A549 treated with AZD9567 at 1 μM for 4 hours (cell line): ENCODE data around the gene LIMCH1. TPM values are rescaled to one million over a fixed set of nuclear protein-coding genes. Genes with fewer than 3 reads are reported as not detected.

Source experiments
- total RNA-seq: library from RNA; stranded (reverse); fragments of 200-300 nt; extraction: Qiagen RNA extraction; gene quantifications from 5 replicates; pipeline ENCODE4 v1.2.3, GENCODE V29; 2022; ENCODE audit not compliant: insufficient read depth

LIMCH1 gene
- total RNA-seq, result 30.8 to 50.9 TPM (median 42.3 TPM) in 5 replicates

GRCh38 chr4:41538017-41538733, at the start of gene LIMCH1:
Gene LIMCH1, plus strand, starts transcription at chr4:41538157. Its CDS starts 67,839 bp downstream, at chr4:41605996.

GRCh38 chr4:41748571-41749475, 210.9 kb downstream of the LIMCH1 start, which contains the start of gene PHOX2B:
Gene PHOX2B, minus strand, starts transcription at chr4:41748725. Its CDS starts 115 bp downstream, at chr4:41748610.

Other genes with a start within 250 kb of the LIMCH1 start
- 0.04 TPM in 1 of 5 replicates, not detected in the others for gene PHOX2B, start 210.6 kb downstream of the LIMCH1 start, total RNA-seq